NCI-H2107 treated with DMSO at 0.1 percent for 48 hours (cell line): ENCODE results near the gene PRKCE.

Source experiments
- DNase-seq: peaks from one replicate; lab custom pipeline; 2025; ENCODE audit not compliant: unreplicated experiment; lab: John Stamatoyannopoulos, UW

Gene PRKCE

DNA sequence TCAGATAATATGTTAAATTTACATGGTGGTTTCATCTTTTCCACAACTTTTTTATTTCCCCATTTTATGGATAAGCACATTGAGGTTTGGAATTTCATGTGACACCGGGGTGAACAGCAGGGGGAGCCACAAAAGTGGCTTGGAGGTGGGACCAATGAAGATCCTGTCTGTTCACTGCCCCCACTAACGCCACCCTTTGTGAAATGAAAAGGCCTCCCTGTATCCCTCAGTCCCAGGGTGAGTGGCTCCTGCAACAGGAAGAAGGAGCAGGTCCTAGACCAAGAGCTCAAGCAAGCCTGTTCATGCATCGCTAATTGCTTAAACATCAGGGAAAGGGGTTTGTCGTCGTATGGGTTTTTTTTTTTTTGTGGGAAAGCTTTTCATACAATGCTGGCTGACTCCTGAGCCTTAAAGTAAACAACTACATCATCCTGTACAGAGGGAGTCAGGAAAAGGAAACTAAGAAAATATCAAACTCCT lies 377.9 kb downstream of the PRKCE start:
- DNase-seq, result peak; percentile 9

DNA sequence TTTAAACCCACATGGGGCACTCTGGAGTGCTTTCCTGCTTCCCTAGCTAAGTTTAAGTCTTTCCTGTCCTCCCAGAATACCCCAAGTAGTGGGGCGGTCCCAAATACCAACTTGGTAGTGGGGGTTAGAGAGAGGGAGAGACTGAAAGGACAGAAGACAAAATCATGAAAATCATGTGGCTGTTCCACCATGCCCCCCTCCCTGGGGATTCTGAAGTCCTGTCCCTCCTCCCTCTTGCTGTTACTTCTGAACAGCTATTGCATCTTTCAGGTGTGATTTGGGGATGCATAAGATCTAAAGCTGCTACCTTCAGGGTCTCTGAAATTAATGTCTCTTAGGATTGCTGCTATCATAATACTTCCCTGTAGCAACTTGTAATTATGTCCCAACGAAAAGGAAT lies 378.9 kb downstream of the PRKCE start:
- no peak for DNase-seq

DNA sequence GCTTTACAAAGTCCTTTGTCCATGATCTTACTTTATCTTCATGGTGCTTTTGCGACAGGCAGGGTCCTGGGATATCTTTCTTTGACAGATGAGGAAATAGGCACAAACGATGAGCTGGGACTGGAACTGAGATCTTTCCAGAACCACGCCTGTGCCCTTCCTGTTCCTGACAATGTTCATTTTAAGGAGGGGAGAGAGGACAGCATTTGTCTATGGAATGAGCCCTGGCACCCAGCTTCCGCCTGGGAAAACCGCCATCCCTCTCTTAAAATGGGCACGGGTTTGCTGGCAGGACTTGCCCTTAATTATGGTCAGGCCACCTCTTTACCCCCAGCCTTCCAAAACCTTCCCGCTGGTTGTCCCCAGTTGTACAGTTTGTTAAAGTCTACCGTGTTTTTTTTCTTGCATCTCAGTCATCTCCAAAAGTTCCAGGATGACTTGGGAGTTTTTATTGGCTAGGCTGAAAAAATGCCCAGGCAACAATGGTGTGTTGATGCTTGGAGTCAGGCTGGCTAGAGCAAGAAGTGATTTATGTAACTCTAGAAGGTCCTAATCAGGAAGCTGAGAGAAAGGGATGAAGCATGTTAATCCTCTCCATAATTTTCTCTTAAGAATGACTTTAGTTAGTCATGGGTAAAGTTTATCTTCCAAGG lies 380.8 kb downstream of the PRKCE start:
- DNase-seq, result no peak

- DNase-seq, result no peak
Observed at GRCh38 chr2:46032996-46033395, 381.5 kb downstream of the PRKCE start.

GRCh38 chr2:46034535-46034934 lies 383.1 kb downstream of the PRKCE start:
- DNase-seq, result no peak

DNA sequence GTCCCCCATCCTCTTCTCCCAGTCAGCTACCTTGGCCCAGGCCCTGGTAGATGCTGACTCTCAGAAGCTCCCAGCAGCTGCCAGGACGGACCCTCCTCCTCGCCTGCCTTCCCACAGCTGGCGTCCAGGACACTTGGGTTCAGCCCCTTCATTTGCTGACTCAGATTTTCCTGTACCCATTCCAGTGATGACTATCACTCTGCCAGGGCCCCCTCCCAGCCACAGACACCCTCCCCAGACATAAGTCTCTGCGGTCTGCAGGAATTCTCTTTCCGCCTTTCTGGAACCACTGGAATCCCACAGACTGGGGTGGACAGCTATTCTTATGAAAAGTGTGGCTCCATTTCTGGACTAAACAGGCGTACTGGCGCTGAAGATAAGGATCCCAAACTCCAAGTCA lies 385.5 kb downstream of the PRKCE start:
- DNase-seq, result no peak

DNA sequence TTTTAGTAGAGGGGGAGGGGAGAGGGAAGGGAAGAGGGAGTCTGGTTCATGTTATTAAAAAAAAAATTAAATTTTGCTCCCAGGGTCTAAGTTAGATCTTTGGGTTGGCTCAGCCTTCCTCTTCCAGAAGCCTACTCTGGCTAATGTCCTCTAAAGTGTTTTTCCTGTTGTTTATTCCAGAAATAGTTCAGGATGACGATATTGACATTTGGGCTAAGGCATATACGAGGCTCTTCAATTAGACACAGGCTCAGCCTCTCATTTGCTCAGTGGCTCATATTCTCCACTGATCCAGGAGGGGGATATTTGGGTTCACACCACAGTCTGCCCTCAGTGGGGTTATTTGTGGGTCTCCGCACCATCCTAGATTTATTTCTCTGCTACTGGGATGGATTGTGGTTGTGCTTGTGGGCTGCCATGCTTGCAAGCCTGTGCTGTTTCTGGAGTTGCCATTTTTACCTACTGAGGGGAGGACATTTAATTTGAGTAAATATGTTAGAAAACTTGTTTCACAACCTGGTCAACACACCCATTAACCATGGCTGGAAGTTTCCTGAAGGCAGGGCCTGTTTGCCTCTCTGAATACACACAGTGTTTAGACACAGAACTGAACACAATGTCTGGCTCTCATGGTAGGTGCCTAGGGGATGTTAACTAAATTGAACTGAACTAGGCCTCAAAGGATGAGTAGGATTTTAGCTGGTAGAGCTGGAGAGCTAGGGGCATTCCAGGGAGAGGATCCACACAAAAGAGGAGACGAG lies 388.2 kb downstream of the PRKCE start:
- no peak for DNase-seq

DNA sequence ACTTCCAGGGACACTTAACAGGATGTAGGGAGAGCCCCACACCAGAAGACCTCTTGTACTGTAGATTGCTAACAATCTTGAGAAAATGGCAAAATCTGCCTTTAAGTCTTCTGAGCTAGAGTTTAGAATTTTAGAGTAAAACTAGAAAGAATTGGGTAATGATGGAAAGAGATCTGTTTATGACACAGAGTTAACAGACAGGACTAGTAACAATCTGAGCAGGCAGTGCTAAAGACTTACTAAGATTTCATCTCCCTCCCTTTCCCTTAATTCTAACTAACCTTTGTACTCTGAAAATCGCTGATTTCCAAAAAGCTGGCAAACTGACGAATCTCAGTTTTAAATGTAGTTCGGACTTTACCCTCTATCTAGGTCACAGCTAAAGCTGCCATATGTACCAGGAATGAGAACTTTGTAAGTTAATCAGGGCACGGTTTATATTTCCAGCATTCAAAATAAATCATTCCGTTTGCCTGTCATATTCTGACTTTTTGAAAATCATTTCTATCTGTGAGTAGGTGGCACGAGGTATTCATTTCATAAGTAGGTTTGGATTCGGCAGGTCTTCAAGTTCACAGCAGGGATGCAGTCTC lies 389.2 kb downstream of the PRKCE start:
- no peak for DNase-seq

GRCh38 chr2:46041434-46041833 lies 390.0 kb downstream of the PRKCE start:
- no peak for DNase-seq

- DNase-seq, result no peak
Observed at GRCh38 chr2:46042207-46042637, 390.7 kb downstream of the PRKCE start.

DNA sequence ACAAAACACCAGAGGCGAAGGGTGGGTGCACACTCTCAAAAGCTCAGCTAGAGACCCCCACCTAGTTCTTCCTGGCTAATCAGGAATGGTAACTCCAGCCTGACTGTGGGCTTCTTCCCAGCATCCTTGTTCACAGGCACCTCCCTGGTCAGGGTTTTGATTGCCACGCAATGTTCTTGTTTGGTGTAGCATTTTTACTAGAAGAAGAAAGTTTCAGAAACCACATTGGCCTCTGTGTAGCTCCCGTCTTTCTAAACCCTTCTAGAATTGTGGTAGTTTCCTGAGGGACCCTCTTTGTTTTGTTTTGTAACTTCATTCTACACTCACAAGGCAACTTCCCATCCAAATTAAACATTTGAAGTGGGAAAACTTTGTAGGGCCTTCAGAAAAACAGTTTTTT lies 391.2 kb downstream of the PRKCE start:
- no peak for DNase-seq

GRCh38 chr2:46045888-46046287 lies 394.4 kb downstream of the PRKCE start:
- no peak for DNase-seq

GRCh38 chr2:46047290-46047689 lies 395.8 kb downstream of the PRKCE start:
- no peak for DNase-seq

DNA sequence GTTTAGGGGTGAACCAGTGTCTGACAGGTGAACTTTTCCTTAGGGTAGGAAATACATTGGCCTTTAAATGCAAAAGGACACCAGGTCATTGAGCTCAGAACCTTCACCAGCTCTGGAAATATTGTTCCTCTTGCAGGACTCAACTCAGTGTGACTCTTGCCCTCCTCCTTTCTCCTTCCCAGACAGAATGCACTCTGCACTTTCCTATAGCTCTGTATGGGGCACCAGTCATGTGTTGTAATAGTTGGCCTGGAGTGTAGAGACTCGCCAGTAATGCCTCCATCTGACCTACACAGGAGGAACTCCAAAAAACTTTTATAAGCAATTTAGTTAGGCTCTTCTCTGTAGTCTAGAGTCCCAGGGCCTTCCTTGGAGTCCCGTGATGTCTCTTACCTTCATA lies 397.2 kb downstream of the PRKCE start:
- no peak for DNase-seq

- DNase-seq, result no peak
Observed at GRCh38 chr2:46050027-46050426, 398.6 kb downstream of the PRKCE start.

- DNase-seq, result no peak
Observed at GRCh38 chr2:46050489-46050888, 399.0 kb downstream of the PRKCE start.

DNA sequence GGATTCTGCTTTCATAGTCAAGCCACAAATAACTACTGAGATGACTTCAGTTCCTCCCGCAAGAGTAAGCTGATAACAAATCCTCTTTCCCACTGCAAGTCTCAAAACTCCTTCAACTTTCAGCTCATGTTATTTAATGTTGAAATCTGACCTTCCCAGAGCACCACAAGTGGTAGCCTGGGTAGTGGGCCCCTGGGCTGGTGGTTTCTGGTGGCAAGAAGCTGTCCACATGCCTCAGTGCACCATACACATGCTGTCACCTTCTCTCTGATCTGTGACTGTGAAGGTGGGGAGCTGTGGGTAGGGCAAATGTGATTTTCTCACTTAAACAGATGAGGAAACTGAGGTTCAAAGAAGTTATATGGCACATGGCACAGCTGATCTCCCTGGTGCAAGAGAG lies 399.6 kb downstream of the PRKCE start:
- DNase-seq, result no peak

- no peak for DNase-seq
Observed at GRCh38 chr2:46053564-46053963, 402.1 kb downstream of the PRKCE start.

DNA sequence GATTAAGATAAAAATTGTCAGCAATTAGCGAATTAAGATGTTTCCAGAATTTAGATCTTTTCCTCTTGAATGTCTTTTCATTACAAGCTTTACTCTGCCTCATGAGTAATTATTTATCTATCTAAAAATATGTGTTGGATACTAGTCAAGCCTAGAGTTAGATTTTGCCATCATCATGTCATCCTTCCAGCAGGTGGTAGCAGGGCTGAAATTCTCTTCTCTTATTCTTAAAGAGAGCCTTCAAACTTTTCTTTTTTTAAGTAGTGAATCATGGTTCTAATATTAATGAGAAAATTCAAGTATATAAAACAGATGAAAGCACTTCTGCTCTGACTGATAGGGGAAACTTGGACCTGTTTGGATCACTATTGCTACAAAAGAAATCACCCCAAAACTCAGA lies 405.1 kb downstream of the PRKCE start:
- DNase-seq, result no peak

DNA sequence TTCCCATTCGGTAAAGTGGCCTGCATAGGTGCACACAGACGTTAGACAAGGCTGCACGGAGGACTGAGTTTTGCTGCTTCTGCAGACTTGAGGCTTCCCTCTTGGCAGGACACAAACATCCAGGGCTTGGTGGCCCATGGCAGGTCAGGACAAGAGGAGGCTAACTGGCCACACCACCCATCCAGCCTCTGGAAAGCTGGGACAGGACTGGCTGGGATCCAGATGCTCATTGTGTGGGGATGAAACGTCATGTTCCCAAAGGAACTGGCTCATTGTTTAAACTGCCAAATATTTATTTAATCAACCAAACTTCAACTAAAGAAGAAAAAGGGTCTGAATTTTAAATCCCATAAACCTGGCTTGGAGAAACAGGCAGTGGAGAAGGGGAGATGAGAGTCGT lies 406.7 kb downstream of the PRKCE start:
- DNase-seq, result no peak

DNA sequence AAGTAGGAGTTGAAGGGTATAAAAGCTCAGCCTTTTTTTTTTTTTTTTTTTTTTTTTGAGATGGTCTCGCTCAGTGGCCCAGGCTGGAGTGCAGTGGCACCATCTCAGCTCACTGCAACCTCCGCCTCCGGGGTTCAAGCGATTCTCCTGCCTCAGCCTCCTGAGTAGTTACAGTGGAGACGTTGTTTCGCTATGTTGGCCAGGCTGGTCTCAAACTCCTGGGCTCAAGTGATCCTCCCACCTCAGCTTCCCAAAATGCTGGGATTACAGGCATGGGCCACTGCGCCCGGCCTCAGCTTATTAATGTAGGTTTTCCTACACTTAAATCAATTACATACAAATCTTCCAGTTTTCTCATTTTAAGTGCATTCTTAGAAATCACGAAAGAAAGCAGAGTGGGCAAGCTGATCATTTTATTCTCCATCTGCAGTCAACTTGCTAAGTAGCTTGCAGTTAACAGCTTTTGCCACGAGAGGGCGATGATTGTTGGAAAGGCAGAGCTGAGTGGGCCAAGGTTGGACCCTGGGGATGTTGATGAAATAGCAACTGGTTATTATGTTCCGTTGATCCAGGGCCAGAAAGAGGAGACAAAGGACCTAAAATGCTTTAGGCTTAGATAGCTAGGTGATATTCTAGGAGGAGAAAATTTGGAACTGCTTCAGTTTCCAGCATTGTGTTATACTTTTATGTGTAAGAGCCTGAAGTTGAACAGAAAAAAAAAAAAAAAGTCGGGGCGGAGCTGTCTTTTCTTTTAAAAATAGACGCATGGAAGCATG lies 411.4 kb downstream of the PRKCE start:
- peak; percentile 48 for DNase-seq
